Tibial nerve (tissue), 4 donors: ENCODE results near the gene CABP4. TPM values are rescaled to one million over a fixed set of nuclear protein-coding genes. Genes with fewer than 3 reads are reported as not detected.
"Not testable (repeated sequence)": the region's sequence is repeated elsewhere in the genome, so short reads cannot be mapped to it uniquely, and the experiment has no call there.

ENCODE experiments used
- DNase-seq, 2 donors: peaks; one replicate each; pipeline ENCODE4 v3.0.0-alpha.2; 2019; ENCODE audit warnings: low spot score in 2 of 2
- H3K27ac ChIP-seq, 4 donors: fragments of 200-600 bp; sonication (generic) in 3 of 4; one replicate each; pipeline ENCODE4 v1.5.1; 2017 to 2019; ENCODE audit warnings: mild to moderate bottlenecking in 1 of 4
- H3K27me3 ChIP-seq, 2 donors: fragments of 200-600 bp; sonication (generic) in 1 of 2; one replicate each; pipeline versions ENCODE4 v1.5.1 to v1.6.0; 2017 to 2019
- H3K36me3 ChIP-seq, 3 donors: fragments of 200-600 bp; sonication (generic); one replicate each; pipeline ENCODE4 v1.5.1; 2018 to 2019
- H3K4me1 ChIP-seq, 4 donors: fragments of 200-600 bp; sonication (generic) in 3 of 4; one replicate each; pipeline ENCODE4 v1.5.1; 2017 to 2019
- H3K4me3 ChIP-seq, 4 donors: fragments of 200-600 bp; sonication (generic) in 3 of 4; one replicate each; pipeline ENCODE4 v1.5.1; 2017 to 2019; ENCODE audit warnings: mild to moderate bottlenecking in 1 of 4, moderate library complexity in 1 of 4
- H3K9me3 ChIP-seq, 4 donors: fragments of 200-600 bp; sonication (generic) in 3 of 4; one replicate each; pipeline ENCODE4 v1.5.1; 2017 to 2019
- CTCF ChIP-seq, 5 experiments: fragments of 200-600 bp in 3 of 5; fragments of 450-650 bp in 2 of 5; sonication (generic) in 3 of 5; IDR thresholded peaks; one replicate each; pipeline ENCODE4 v1.5.1; 2016 to 2019; ENCODE audit warnings: antibody characterized with exemption in 5 of 5, mild to moderate bottlenecking in 3 of 5, moderate library complexity in 2 of 5
- EP300 ChIP-seq, 2 donors: sonication (generic); formaldehyde crosslinking; IDR thresholded peaks; one replicate each; pipeline ENCODE4 v1.6.1; 2017; ENCODE audit warnings: antibody characterized with exemption in 2 of 2, mild to moderate bottlenecking in 1 of 2
- POLR2A ChIP-seq, 2 donors: fragments of 450-650 bp; IDR thresholded peaks; one replicate each; pipeline ENCODE4 v1.6.1; 2017; ENCODE audit warnings: antibody characterized with exemption in 2 of 2, mild to moderate bottlenecking in 2 of 2, moderate library complexity in 2 of 2
- WGBS, 2 donors: methylation state at CpG; one replicate each; pipeline ENCODE4 v1.1.5; 2018; 5-methylcytosine and 5-hydroxymethylcytosine counted together
- total RNA-seq, 4 donors: library from RNA; depleted of rRNA; stranded (reverse); fragments of >200 nt; gene quantifications; one replicate each; pipeline ENCODE4 v1.1.0, GENCODE V29; 2016

Gene CABP4
- total RNA-seq, 4 donors from 2014 or later: 0.21 to 5.7 (median 3.6) TPM

DNA sequence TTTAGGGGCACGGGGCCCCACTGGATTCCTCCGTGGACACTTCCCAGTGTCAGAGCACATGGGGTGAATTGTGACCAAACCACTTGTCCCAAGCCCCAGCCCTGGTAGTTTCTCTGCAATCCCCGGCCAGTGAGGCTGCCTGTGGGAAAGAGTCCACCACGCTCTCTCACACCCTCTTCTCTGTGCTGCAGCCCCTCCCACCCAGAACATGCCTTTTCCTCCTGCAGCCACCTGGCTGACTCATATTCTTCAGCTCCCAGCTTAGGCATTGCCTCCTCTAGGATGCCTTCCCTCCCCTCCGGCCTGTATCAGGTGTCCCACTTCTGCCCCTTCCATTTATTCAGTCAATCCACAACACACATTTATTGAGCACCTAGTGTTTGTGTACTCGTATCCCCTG is 32.3 kb upstream of the CABP4 start:
- WGBS, 2 donors: 69 to 72% methylated on average over 5 to 6 of the region's 6 CpGs
- H3K36me3 ChIP-seq: no peaks in the 10 kb centered on the region
- H3K4me3 ChIP-seq: no peak overlapping the region
- H3K9me3 ChIP-seq: no peaks in the 10 kb centered on the region
- H3K4me1 ChIP-seq: peaks cover 0 to 38% (median 15%) of the 10 kb centered on the region in 4 donors
- no peaks in the 10 kb centered on the region for H3K27me3 ChIP-seq
- DNase-seq: no peak
- TF ChIP-seq POLR2A (IDR thresholded peaks at IDR 0.05): no peak
- TF ChIP-seq EP300 (IDR thresholded peaks at IDR 0.05): no peak
- no peak for TF ChIP-seq CTCF (IDR thresholded peaks at IDR 0.05)
- no peak overlapping the region for H3K27ac ChIP-seq

GRCh38 chr11:67423466-67423865 is 31.7 kb upstream of the CABP4 start:
- DNase-seq: no peak
- Histone ChIP-seq H3K27ac (no peak overlapping the region), H3K4me1 (peaks cover 0 to 34% (median 12%) of the 10 kb centered on the region in 4 donors), H3K36me3 (no peaks in the 10 kb centered on the region), H3K27me3 (no peaks in the 10 kb centered on the region), H3K4me3 (no peak overlapping the region), H3K9me3 (no peaks in the 10 kb centered on the region)
- 90 to 91% methylated on average over 11 to 12 of the region's 13 CpGs for WGBS, 2 donors
- TF ChIP-seq POLR2A (IDR thresholded peaks at IDR 0.05) (no peak), EP300 (IDR thresholded peaks at IDR 0.05) (no peak), CTCF (IDR thresholded peaks at IDR 0.05) (no peak)

- no peaks in the 10 kb centered on the region for H3K27me3 ChIP-seq
- no peaks in the 10 kb centered on the region for H3K9me3 ChIP-seq
- no peak for DNase-seq
- H3K4me1 ChIP-seq: peaks cover 0 to 32% (median 12%) of the 10 kb centered on the region in 4 donors
- no peak overlapping the region for H3K4me3 ChIP-seq
- WGBS, 2 donors: 60 to 81% methylated on average over 5 to 23 of the region's 34 CpGs
- no peaks in the 10 kb centered on the region for H3K36me3 ChIP-seq
- no peak overlapping the region for H3K27ac ChIP-seq
- TF ChIP-seq EP300 (IDR thresholded peaks at IDR 0.05): no peak
- TF ChIP-seq POLR2A (IDR thresholded peaks at IDR 0.05): no peak
- TF ChIP-seq CTCF (IDR thresholded peaks at IDR 0.05): no peak
Measured at GRCh38 chr11:67423891-67424613, 31.1 kb upstream of the CABP4 start.

- 85 to 90% methylated on average over 19 of the region's 19 CpGs for WGBS, 2 donors
- H3K4me1 ChIP-seq: peaks cover 0 to 26% (median 10%) of the 10 kb centered on the region in 4 donors
- peak overlapping the region; percentile 78 to 100 (median 87) for H3K4me3 ChIP-seq
Measured at GRCh38 chr11:67427364-67427859, 27.7 kb upstream of the CABP4 start.

DNA sequence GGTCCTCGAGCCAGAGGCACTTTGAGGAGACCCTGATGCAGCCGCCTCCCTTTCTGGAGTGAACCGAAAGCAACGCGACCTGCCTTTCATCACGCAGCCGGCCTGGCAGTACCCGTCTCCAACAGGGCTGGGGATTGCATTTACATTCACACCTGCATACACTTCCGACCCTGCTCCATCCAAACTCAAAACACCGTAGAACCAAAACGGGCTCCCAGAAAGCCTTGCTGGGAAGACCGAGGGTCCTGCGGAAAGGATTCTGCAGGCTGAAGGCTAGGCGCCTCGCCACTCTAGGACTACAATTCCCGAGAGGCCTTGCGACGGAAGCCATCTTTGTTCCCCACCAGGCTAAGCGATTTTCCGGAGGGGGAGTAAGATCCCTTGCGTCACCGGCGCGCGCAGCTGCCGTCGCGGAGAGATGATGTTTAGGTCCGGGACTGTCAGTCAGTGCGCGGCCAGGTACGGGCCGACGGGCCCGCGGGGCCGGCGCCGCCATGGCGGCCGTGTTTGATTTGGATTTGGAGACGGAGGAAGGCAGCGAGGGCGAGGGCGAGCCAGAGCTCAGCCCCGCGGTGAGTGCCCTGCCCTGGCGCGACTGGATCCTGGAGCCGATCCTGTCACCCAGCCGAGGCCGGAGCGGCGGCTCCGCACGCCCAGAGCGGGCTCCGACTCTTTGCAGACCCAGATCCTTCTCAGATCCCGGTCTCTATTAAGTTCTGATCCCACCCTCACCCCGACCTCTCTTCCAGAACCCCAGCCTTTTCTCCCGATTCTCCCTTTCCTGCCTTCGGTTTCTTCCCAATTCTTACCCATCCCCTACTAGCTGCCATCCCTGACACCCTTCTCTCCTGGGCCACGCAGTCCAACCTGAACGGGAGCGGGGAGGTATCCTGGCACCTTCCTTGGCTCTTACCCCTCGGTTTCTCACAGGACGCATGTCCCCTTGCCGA is 26.8 kb upstream of the CABP4 start, which contains the start of gene RPS6KB2:
Gene RPS6KB2 (plus strand): TSS at position 443 of the 950 bp plus-strand sequence. CDS start 52 bp downstream, at position 495.
- peak; percentile 82 to 92 for TF ChIP-seq POLR2A (IDR thresholded peaks at IDR 0.05)
- TF ChIP-seq EP300 (IDR thresholded peaks at IDR 0.05): peak; percentile 98 to 100
- peak in 2 of 5 experiments; percentile 31 to 54 for TF ChIP-seq CTCF (IDR thresholded peaks at IDR 0.05)
- peak within 1 kb of the TSS; percentile 83 to 98 (median 93) for H3K27ac ChIP-seq
- peak within 1 kb of the TSS; percentile 78 to 100 (median 87) for H3K4me3 ChIP-seq
- peaks cover 0 to 38% (median 14%) of the 10 kb centered on the region in 3 donors for H3K36me3 ChIP-seq
- H3K9me3 ChIP-seq: no peaks in the 10 kb centered on the region
- peaks cover 0 to 26% (median 10%) of the 10 kb centered on the region in 4 donors for H3K4me1 ChIP-seq
- WGBS, 2 donors: 0 to 2% methylated on average over 41 to 54 of the region's 68 CpGs
- no peaks in the 10 kb centered on the region for H3K27me3 ChIP-seq
- peak; percentile 99 to 100 for DNase-seq

More at GRCh38 chr11:67427364-67427859, 27.7 kb upstream of the CABP4 start:
- peaks cover 0 to 29% (median 6%) of the 10 kb centered on the region in 3 donors for H3K36me3 ChIP-seq
- H3K27me3 ChIP-seq, DNase-seq, H3K9me3 ChIP-seq: not testable (repeated sequence)
- H3K27ac ChIP-seq: peak overlapping the region; percentile 83 to 98 (median 93)
